Measurements from ENCODE around the gene RAB8B. TPM values are rescaled to one million over a fixed set of nuclear protein-coding genes. Genes with fewer than 3 reads are reported as not detected.
A peak's percentile ranks its signal among the peaks of the same experiment; 100 is the strongest.

Gene RAB8B
- total and polyA plus RNA-seq, 9 of the 15 experiments (the other 6 are each of a cell fraction or from before 2014, with no cell fraction given), result 7.8 to 32.1 (median 24.2) TPM

DNA sequence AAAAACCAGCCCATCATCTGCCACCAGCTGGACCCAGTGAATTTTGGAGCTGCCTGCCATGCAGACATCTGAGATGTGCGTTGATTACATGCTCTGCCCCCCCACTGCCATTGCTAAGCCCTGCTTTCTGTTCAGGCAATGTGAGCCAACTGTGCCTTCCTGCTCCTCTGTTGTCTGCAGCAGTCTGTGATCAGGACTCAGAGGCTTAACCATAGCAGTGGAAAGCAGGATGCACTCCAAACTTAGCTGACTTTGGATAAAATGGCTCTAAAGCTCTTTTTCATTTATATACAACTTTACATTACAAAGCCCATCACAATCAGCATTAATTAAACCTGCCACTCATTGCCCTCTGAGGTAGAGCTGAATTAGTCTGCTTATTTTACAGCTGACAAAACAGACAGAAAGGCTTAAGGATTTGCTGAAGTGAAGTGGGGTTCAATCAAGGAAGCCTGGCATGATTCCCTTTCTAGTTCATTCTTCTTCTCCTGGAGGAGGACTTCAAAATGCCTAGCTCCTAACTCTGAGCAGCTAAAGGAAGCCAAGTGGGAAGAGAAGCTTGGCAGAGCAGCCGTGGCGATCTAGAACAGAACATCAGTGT is 16.5 kb upstream of the RAB8B start:
- 57% methylated on average over 3 of the region's 3 CpGs for WGBS (ENCODE audit: insufficient coverage, low coverage, missing lambda C conversion rate)
- Histone ChIP-seq H3K4me1 (replicated peaks in 1 of 2; ENCODE audit: control insufficient read depth in 2 of 2, insufficient read depth in 2 of 2, low read length in 2 of 2) (peaks cover 0 to 7% of the 10 kb centered on the region in 2 experiments; a peak in 2 of 5 replicates), H3K9ac (ENCODE audit: insufficient read depth in 1 of 2, low read depth in 2 of 2, low read length in 2 of 2) (no peak overlapping the region), H3K27ac (ENCODE audit: extremely low read depth, low read depth, low read length) (no peak overlapping the region), H4K20me1 (replicated peaks; ENCODE audit: control insufficient read depth, insufficient read depth, low read length) (no peaks in the 10 kb centered on the region), H3K4me2 (ENCODE audit: insufficient read depth, low read length) (no peak overlapping the region), H2AFZ (ENCODE audit: low read depth, low read length) (no peak overlapping the region), H3K27me3 (ENCODE audit: control insufficient read depth in 2 of 2, insufficient read depth in 2 of 2, low read length in 2 of 2) (no peaks in the 10 kb centered on the region), H3K36me3 (ENCODE audit: control insufficient read depth, insufficient read depth, low read length) (no peaks in the 10 kb centered on the region), H3K9me3 (replicated peaks; ENCODE audit: control insufficient read depth, insufficient read depth, low read depth, low read length) (no peaks in the 10 kb centered on the region), H3K9me1 (ENCODE audit: control insufficient read depth, insufficient read depth, low read length) (no peaks in the 10 kb centered on the region), H3K4me3 (no peak overlapping the region), H3K79me2 (ENCODE audit: control insufficient read depth, insufficient read depth, low read length) (no peaks in the 10 kb centered on the region)
- ATAC-seq (no peak), FAIRE-seq (peak; percentile 6), DNase-seq (ENCODE audit: extremely low read depth in 1 of 4, low spot score in 3 of 4) (no peak)
- ChIA-PET CTCF (ENCODE audit: low intra/inter-chr PET ratio) (no interaction called here), POLR2A (interaction anchor here (0.6 to 1.1 kb wide), 4 partner anchors 10 to 20 kb away, joined by 3 to 4 read pairs (median 3); no protein-coding TSS in a partner anchor)
- intact Hi-C loops (cut with micrococcal nuclease) (no loop called here), in situ Hi-C loops (cut with MboI) (no loop called here)
- no TSS peak for BruUV-seq (replicated peaks)
- TF ChIP-seq, protein P1, sequence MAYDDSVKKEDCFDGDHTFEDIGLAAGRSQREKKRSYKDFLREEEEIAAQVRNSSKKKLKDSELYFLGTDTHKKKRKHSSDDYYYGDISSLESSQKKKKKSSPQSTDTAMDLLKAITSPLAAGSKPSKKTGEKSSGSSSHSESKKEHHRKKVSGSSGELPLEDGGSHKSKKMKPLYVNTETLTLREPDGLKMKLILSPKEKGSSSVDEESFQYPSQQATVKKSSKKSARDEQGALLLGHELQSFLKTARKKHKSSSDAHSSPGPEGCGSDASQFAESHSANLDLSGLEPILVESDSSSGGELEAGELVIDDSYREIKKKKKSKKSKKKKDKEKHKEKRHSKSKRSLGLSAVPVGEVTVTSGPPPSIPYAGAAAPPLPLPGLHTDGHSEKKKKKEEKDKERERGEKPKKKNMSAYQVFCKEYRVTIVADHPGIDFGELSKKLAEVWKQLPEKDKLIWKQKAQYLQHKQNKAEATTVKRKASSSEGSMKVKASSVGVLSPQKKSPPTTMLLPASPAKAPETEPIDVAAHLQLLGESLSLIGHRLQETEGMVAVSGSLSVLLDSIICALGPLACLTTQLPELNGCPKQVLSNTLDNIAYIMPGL (CRISPR knock-in tag; IDR thresholded peaks at IDR 0.05), result no peak
- TF ChIP-seq ELF1 (tag; IDR thresholded peaks at IDR 0.05), result no peak
- no peak for TF ChIP-seq BRF1 (IDR thresholded peaks at IDR 0.05; ENCODE audit: borderline replicate concordance, extremely low read depth, insufficient read length)
- TF ChIP-seq, protein P2, sequence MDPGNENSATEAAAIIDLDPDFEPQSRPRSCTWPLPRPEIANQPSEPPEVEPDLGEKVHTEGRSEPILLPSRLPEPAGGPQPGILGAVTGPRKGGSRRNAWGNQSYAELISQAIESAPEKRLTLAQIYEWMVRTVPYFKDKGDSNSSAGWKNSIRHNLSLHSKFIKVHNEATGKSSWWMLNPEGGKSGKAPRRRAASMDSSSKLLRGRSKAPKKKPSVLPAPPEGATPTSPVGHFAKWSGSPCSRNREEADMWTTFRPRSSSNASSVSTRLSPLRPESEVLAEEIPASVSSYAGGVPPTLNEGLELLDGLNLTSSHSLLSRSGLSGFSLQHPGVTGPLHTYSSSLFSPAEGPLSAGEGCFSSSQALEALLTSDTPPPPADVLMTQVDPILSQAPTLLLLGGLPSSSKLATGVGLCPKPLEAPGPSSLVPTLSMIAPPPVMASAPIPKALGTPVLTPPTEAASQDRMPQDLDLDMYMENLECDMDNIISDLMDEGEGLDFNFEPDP (CRISPR knock-in tag; IDR thresholded peaks at IDR 0.05), result no peak
- TF ChIP-seq, protein P3, sequence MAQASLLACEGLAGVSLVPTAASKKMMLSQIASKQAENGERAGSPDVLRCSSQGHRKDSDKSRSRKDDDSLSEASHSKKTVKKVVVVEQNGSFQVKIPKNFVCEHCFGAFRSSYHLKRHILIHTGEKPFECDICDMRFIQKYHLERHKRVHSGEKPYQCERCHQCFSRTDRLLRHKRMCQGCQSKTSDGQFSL (CRISPR knock-in tag; IDR thresholded peaks at IDR 0.05), result peak; percentile 72; the same call in 1 of the 2 replicates
- TF ChIP-seq, protein P3 (tag; IDR thresholded peaks at IDR 0.05), result no peak; a peak in 1 of 4 replicates
- TF ChIP-seq SMARCB1 (IDR thresholded peaks at IDR 0.05; ENCODE audit: insufficient read length, low read depth), result no peak
